Measurements from ENCODE around the gene SOX30. TPM values are rescaled to one million over a fixed set of nuclear protein-coding genes. Genes with fewer than 3 reads are reported as not detected.
"Not testable (repeated sequence)": the region's sequence is repeated elsewhere in the genome, so short reads cannot be mapped to it uniquely, and the experiment has no call there.

Gene SOX30
- not detected for total RNA-seq

GRCh38 chr5:157652377-157652692, at the start of gene SOX30:
Gene SOX30 (minus strand): TSS chr5:157652438. CDS start chr5:157652078, 360 bp downstream.
- ATAC-seq: no peak

DNA sequence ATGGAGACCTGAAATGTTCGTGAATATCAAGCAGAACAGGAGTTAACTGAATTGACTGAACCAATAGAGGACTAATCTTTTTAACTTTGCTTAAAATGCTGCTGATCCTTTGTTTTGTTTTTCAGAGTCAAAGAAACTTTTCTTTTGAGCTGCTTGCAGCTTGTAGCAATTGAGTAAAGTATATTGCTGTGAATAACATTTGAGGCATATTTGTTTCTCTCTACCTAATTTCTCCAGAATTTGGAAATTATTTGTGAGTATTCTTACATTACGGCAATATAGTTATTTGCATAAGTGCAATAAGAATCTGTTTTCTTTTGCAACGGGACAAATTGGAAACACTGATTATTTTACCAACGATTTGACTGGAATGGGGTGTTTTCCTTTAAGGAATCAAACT, 46.4 kb upstream of the SOX30 start:
- DNase-seq (ENCODE audit: low spot score); ATAC-seq: not testable (repeated sequence)

More at GRCh38 chr5:157652377-157652692, at the start of gene SOX30:
- no peak for DNase-seq (ENCODE audit: low spot score)

DNA sequence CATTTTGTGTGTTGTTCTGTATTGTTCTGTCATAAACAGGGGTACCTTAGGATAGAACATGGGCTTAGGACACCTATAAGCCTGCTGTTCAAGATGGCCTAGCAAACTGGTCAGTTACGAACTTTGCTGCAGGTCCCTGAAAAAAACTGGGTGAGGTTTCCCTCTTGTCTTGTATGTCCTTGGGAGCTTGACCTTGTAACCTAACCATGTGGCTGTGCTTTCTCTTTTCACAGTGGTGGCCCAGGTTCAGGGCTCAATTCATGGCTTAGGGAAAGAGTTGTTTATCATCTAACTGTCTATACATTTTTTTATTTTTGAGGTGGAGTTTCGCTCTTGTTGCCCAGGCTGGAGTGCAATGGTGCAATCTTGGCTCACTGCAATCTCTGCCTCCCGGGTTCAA, 43.9 kb upstream of the SOX30 start:
- DNase-seq (ENCODE audit: low spot score); ATAC-seq: not testable (repeated sequence)

GRCh38 chr5:157693816-157694215, 41.6 kb upstream of the SOX30 start:
- not testable (repeated sequence) for ATAC-seq; DNase-seq (ENCODE audit: low spot score)

DNA sequence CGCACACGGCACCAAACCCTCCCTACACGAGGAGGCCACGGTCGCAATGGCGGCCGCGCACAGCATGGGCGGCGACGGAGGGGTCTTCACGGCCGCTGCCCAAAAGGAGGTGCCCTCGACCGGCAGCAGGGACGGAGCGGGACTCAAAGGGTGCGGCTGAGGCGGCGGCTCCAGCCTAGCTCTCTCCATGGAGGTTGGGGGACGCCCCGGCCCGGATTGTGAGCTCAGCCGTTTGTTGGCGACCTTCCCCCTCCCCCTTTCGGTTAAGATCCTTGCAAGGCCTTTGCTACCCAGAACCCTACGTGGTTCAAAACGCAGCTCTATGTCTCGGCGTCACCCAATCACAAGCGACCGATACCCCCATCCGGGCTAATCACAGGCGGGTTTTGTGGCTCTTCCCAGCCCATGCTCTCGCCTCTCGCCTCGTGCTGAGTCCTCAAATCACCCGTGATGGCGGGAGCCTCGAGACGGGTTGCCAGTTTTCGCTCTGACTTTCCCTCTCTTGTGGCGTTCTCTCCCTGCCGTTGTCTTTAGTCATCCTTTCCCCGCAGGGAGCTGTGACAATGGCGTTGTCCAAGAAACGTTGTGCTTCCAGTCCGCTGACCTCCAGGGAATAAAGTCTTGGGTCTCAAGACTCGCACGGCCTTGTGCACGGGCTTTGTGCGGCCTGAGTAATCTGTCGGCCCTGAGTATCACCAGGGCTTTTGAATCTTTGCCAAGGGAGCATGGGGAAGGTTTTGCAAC, 38.6 kb upstream of the SOX30 start:
- no peak for ATAC-seq
- peak; percentile 36 for DNase-seq (ENCODE audit: low spot score)

- peak; percentile 10 for DNase-seq (ENCODE audit: low spot score)
- ATAC-seq: no peak
Observed at GRCh38 chr5:157689942-157690689, 37.9 kb upstream of the SOX30 start.

DNA sequence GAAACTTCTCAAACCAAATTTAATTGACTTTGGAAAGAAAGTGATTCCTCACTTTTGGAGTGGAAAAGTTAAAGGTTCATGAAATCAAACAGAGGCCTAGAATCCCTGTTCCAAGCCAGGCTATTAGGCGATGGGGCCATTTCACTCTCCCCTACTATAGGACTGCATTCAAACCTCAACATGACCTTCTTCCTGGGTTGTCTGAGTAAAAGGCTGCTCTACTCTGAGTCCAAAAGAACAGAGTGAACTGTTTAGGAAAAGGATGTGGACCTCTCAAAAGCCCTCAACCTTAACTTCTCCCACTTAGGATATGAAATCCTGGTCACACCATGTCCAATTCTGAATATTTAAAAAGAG, 34.9 kb upstream of the SOX30 start:
- no peak for DNase-seq (ENCODE audit: low spot score)
- no peak for ATAC-seq

DNA sequence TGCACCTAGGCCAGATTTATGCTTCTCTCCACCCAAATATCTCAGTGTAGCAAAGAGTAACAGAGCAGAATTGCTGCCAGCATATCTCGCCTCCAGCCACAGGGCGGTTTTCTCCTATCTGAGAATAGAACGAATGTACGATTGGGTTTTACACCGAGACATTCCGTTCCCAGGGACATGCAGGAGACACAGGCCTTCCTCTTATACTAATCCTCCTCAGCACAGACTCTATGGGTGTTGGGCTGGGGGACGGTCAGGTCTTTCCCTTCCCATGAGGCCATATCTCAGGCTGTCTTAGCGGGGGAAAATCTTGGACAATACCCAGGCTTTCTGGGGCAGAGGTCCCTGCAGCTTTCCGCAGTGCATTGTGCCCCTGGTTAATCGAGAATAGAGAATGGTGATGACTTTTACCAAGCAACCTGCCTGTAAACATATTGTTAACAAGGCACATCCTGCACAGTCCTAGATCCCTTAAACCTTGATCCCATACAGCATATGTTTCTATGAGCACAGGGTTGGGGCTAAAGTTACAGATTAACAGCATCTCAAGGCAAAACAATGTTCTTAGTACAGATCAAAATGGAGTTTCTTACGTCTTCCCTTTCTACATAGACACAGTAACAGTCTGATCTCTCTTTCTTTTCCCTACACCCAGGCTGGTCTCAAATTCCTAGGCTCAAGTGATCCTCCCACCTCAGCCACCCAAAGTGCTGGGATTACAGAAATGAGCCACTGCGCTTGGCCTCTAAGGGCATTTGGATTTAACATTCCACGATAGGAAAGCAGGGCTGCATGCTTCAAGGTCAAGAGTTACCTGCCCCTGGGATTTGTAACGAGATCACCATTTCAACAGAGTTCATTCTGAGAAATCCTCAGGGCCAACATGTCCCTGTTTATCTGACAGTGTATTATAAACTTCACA, 34.3 kb upstream of the SOX30 start:
- not testable (repeated sequence) for DNase-seq (ENCODE audit: low spot score)

GRCh38 chr5:157682257-157682656, 30.0 kb upstream of the SOX30 start:
- ATAC-seq (no peak), DNase-seq (ENCODE audit: low spot score) (no peak)

More for the DNA sequence above, 34.3 kb upstream of the SOX30 start:
- ATAC-seq: not testable (repeated sequence)

GRCh38 chr5:157681048-157681447, 28.8 kb upstream of the SOX30 start:
- no peak for DNase-seq (ENCODE audit: low spot score)
- ATAC-seq: no peak

DNA sequence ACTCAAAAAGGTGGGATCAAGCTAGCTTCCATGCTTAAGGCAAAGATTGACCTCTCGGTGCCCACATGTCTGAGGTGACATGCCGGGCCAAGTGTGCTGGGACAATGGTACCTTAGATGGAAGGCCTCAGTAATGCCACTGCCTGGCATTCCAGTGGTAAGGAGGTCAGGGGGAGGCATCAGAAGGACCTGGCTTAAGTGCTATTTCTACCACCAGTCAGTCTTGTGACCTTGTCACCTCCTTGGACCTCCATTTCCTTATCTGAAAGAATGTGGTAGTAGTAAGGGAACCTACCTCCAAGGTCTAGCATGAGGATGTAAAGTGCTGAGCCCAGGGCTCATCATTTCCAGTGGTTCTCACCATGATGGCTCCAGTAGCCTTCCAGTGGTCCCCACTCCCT, 28.0 kb upstream of the SOX30 start:
- no peak for ATAC-seq
- no peak for DNase-seq (ENCODE audit: low spot score)

DNA sequence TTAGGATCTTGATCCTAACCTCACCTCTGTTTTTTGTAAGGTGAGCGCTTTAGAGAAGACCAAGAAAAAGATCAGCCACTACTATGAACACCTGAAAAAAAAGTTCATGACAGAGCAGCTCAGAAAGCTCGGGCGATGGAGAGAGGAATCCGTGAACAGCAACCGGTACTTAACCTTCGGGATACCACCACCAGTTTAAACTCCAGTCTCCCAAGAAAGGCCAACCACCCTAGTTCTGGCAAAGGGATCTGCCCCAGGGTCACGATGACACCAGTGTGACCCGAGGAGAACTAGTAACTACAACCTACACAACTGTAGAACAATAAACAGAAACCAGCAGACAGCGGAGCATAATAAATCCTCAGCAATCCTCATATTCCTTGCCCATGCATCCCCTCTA, 27.6 kb upstream of the SOX30 start:
- DNase-seq (ENCODE audit: low spot score): no peak
- ATAC-seq: no peak

- DNase-seq (ENCODE audit: low spot score): no peak
Observed at GRCh38 chr5:157677931-157678330, 25.7 kb upstream of the SOX30 start.

DNA sequence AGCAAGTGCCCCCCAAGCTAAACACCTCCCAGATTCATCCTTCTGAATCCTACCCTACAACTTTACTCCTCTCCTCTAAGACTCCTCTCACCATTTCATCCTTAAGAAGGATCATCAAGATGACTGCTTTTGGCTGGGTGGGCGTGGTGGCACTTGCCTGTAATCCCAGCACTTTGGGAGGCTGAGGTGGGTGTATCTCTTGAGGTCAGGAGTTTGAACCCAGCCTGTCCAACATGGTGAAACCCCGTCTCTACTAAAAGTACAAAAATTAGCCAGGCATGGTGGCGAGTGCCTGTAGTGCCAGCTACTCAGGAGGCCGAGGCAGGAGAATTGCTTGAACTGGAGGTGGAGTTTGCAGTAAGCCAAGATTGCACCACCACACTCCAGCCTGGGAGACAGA, 22.1 kb upstream of the SOX30 start:
- not testable (repeated sequence) for DNase-seq (ENCODE audit: low spot score); ATAC-seq

More at GRCh38 chr5:157677931-157678330, 25.7 kb upstream of the SOX30 start:
- no peak for ATAC-seq

GRCh38 chr5:157672976-157673375, 20.7 kb upstream of the SOX30 start:
- ATAC-seq (no peak), DNase-seq (ENCODE audit: low spot score) (no peak)

DNA sequence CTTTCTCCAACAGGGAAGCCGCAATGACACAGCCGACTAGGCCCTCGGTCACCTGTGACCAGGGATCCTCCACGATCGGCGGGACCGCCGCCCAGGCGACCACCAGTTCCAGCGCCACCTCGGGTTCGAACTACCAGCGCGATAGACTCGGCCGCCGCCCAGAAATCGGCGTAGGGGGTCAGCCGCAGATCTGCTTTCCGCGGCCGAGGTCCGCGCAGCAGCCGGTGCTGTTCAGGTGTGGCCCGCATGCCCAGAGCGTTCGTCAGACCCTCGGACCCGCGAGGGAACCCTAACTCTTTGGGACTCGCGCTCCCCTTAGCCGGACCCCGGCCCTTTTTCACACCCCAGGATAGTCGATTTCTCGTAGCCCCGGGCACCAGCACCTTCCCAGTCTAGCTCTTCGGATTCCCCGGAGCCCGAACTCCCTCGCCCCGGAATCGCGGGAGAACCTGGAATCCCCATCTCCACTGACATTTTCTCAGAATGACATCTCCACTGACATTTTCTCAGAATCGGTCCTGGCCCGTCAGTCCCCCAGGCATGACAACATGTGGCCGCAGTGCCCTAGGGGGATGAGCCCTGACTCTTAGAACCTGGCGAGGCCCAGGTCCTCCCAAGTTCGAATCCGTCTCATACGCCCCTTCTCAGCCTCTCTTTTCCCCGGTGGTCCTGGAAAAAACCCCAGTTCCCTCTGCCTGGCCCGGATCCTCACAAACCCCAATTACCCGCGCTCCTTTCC, 19.5 kb upstream of the SOX30 start:
- ATAC-seq (no peak), DNase-seq (ENCODE audit: low spot score) (no peak)

GRCh38 chr5:157670662-157671591, 18.7 kb upstream of the SOX30 start, which contains the start of gene C5orf52:
Gene C5orf52 (plus strand): TSS chr5:157671533. CDS start chr5:157671615, 82 bp downstream.
- DNase-seq (ENCODE audit: low spot score) (no peak), ATAC-seq (peak; percentile 55)

- DNase-seq (ENCODE audit: low spot score): no peak
- ATAC-seq: no peak
Observed at GRCh38 chr5:157669701-157670097, 17.5 kb upstream of the SOX30 start.

DNA sequence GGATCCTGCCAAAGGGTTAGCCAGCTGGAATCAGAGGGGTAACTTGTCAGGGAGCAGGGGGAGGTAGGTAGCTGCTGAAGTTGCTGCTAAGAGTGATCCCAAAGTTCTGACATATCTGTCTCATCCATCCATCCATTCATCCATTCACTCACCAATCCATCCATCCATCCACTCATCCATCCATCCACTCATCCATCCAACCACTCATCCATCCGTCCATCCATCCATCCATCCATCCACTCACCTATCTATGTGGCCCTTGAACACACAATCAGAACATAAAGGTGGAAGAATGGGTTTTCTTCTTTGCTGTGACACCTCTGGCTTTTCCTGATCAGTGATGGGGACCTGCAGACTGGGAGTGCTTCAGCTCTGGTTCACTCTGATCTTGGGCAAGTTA, 16.1 kb upstream of the SOX30 start:
- no peak for DNase-seq (ENCODE audit: low spot score)
- ATAC-seq: no peak

Measured in left lobe of liver (tissue), 2 donors.